Aorta (tissue), 5 donors: Measurements from ENCODE around the gene WWOX. TPM values are rescaled to one million over a fixed set of nuclear protein-coding genes. Genes with fewer than 3 reads are reported as not detected.
A peak's percentile ranks its signal among the peaks of the same experiment; 100 is the strongest.

Experiments used
- ATAC-seq: fragments of 200-7000 bp; cut with Tn5 transposase; one replicate; pipeline ENCODE4 v1.9.1; 2022; ENCODE audit warnings: moderate library complexity; ENCODE audit not compliant: low FRiP score
- DNase-seq, 2 donors: peaks; one replicate each; pipeline ENCODE4 v3.0.0-alpha.2; 2020
- H3K27ac ChIP-seq, 2 donors: one replicate each; pipeline ENCODE4 v1.5.1; 2013; ENCODE audit warnings: low read length in 2 of 2, mild to moderate bottlenecking in 2 of 2, moderate library complexity in 2 of 2, control low read depth in 1 of 2, inconsistent platforms in 1 of 2, low read depth in 1 of 2
- H3K27me3 ChIP-seq, 2 donors: one replicate each; pipeline ENCODE4 v1.6.1; 2013; ENCODE audit warnings: control low read depth in 1 of 2, low read length in 1 of 2, mild to moderate bottlenecking in 1 of 2, moderate library complexity in 1 of 2; ENCODE audit not compliant: insufficient read depth in 2 of 2, control insufficient read depth in 1 of 2
- H3K36me3 ChIP-seq, 2 donors: one replicate each; pipeline ENCODE4 v1.6.1; 2013; ENCODE audit warnings: control low read depth in 1 of 2, low read length in 1 of 2, mild to moderate bottlenecking in 1 of 2; ENCODE audit not compliant: insufficient read depth in 2 of 2, control insufficient read depth in 1 of 2
- H3K4me1 ChIP-seq, 2 donors: one replicate each; pipeline ENCODE4 v1.6.1; 2013; ENCODE audit warnings: low read length in 2 of 2, control low read depth in 1 of 2, mild to moderate bottlenecking in 1 of 2, moderate library complexity in 1 of 2; ENCODE audit not compliant: insufficient read depth in 2 of 2, control insufficient read depth in 1 of 2
- H3K4me3 ChIP-seq, 2 donors: one replicate each; pipeline ENCODE4 v1.5.1; 2013; ENCODE audit warnings: low read length in 2 of 2, control low read depth in 1 of 2, mild to moderate bottlenecking in 1 of 2
- H3K9me3 ChIP-seq: one replicate; pipeline ENCODE4 v1.6.1; 2013; ENCODE audit warnings: mild to moderate bottlenecking, low read length; ENCODE audit not compliant: control insufficient read depth
- WGBS, 2 donors: extraction: QIAGEN DNeasy Blood & Tissue Kit; methylation state at CpG; one replicate each; pipeline ENCODE4 v1.1.7; 2013; 5-methylcytosine and 5-hydroxymethylcytosine counted together
- intact Hi-C, 2 donors: fragments of 100-400 bp; cut with DNase I; formaldehyde crosslinking; loops; one replicate each; pipeline versions ENCODE4 v1.14.2 to v1.15.0; 2022
- polyA plus RNA-seq, 2 donors: library from polyadenylated mRNA; stranded (reverse); fragments of 200-250 nt; gene quantifications; one replicate each; pipeline ENCODE4 v1.2.3, GENCODE V29; 2013
- total RNA-seq, 2 donors: library from RNA; stranded (reverse); fragmentation: NEBNext Ultra II Directional; extraction: Animal tissue kit (Norgen Biotek cat#: 25700); gene quantifications; one replicate each; pipeline ENCODE4 v1.2.1, GENCODE V29; 2021
- donor health status: healthy with polysubstance abuse.
- donor health status: Bipolar disorder and iron deficiency.
- donor health status: DM: no; HTN: no; CAD: no.
- donor health status: DM: no; HTN: no; CAD: no.
- donor health status: DM: yes; HTN: yes; CAD: no.

The WWOX gene
- total and polyA plus RNA-seq, 4 donors, result 11.2 to 30.9 (median 14.6) TPM

- H3K4me1 ChIP-seq, result no peaks in the 10 kb centered on the region
- 82 to 84% methylated on average over 3 of the region's 3 CpGs for WGBS, 2 donors
- H3K9me3 ChIP-seq, result no peaks in the 10 kb centered on the region
- intact Hi-C loops, result no loop called here
- no peak overlapping the region for H3K4me3 ChIP-seq
- DNase-seq (no peak), ATAC-seq (no peak)
- no peak overlapping the region for H3K27ac ChIP-seq
- H3K27me3 ChIP-seq, result no peaks in the 10 kb centered on the region
- H3K36me3 ChIP-seq, result no peaks in the 10 kb centered on the region
Measured at GRCh38 chr16:78800523-78800922, 701.1 kb downstream of the WWOX start.

- Histone ChIP-seq H3K9me3 (no peaks in the 10 kb centered on the region), H3K27ac (no peak overlapping the region), H3K36me3 (no peaks in the 10 kb centered on the region), H3K4me3 (no peak overlapping the region), H3K27me3 (no peaks in the 10 kb centered on the region), H3K4me1 (no peaks in the 10 kb centered on the region)
- 89 to 91% methylated on average over 13 of the region's 13 CpGs for WGBS, 2 donors
- intact Hi-C loops, result no loop called here
- DNase-seq (no peak), ATAC-seq (no peak)
Measured at GRCh38 chr16:78804058-78804735, 704.7 kb downstream of the WWOX start.

GRCh38 chr16:78805556-78805955, 706.1 kb downstream of the WWOX start:
- no peak for ATAC-seq
- no peaks in the 10 kb centered on the region for H3K36me3 ChIP-seq
- DNase-seq, result no peak
- intact Hi-C loops, result no loop called here
- H3K27me3 ChIP-seq, result no peaks in the 10 kb centered on the region
- no peaks in the 10 kb centered on the region for H3K4me1 ChIP-seq
- WGBS, 2 donors, result 88 to 93% methylated on average over 5 of the region's 5 CpGs
- H3K27ac ChIP-seq, result no peak overlapping the region
- no peaks in the 10 kb centered on the region for H3K9me3 ChIP-seq
- H3K4me3 ChIP-seq, result no peak overlapping the region

- no peak overlapping the region for H3K4me3 ChIP-seq
- intact Hi-C loops, result no loop called here
- ATAC-seq (no peak), DNase-seq (no peak)
- no peaks in the 10 kb centered on the region for H3K9me3 ChIP-seq
- H3K27me3 ChIP-seq, result no peaks in the 10 kb centered on the region
- no peaks in the 10 kb centered on the region for H3K36me3 ChIP-seq
- no peak overlapping the region for H3K27ac ChIP-seq
- peaks cover 0 to 5% of the 10 kb centered on the region in 2 donors for H3K4me1 ChIP-seq
- WGBS, 2 donors, result 77 to 85% methylated on average over 2 of the region's 2 CpGs
Measured at GRCh38 chr16:78811247-78811646, 711.8 kb downstream of the WWOX start.

GRCh38 chr16:78812582-78812981, 713.1 kb downstream of the WWOX start:
- H3K4me1 ChIP-seq, result peaks cover 5 to 6% of the 10 kb centered on the region in 2 donors
- no peaks in the 10 kb centered on the region for H3K27me3 ChIP-seq
- ATAC-seq (no peak), DNase-seq (no peak)
- H3K36me3 ChIP-seq, result no peaks in the 10 kb centered on the region
- no peak overlapping the region for H3K27ac ChIP-seq
- intact Hi-C loops, result no loop called here
- no peaks in the 10 kb centered on the region for H3K9me3 ChIP-seq
- WGBS, 2 donors, result 98 to 100% methylated on average over 6 of the region's 6 CpGs
- H3K4me3 ChIP-seq, result no peak overlapping the region

GRCh38 chr16:78813661-78814311, 714.3 kb downstream of the WWOX start:
- Histone ChIP-seq H3K4me1 (peaks cover 5 to 10% of the 10 kb centered on the region in 2 donors), H3K9me3 (no peaks in the 10 kb centered on the region), H3K4me3 (no peak overlapping the region), H3K36me3 (no peaks in the 10 kb centered on the region), H3K27me3 (no peaks in the 10 kb centered on the region), H3K27ac (no peak overlapping the region)
- intact Hi-C loops, result no loop called here
- DNase-seq (peak in 1 of 2 donors; percentile 51), ATAC-seq (no peak)
- 83 to 94% methylated on average over 10 of the region's 10 CpGs for WGBS, 2 donors

- no peak for DNase-seq
Measured at GRCh38 chr16:78815713-78816112, 716.3 kb downstream of the WWOX start.

GRCh38 chr16:78816499-78817195, 717.2 kb downstream of the WWOX start:
- 19 to 26% methylated on average over 2 of the region's 2 CpGs for WGBS, 2 donors
- Histone ChIP-seq H3K9me3 (no peaks in the 10 kb centered on the region), H3K4me3 (no peak overlapping the region), H3K36me3 (no peaks in the 10 kb centered on the region), H3K4me1 (peaks cover 5 to 10% of the 10 kb centered on the region in 2 donors), H3K27me3 (no peaks in the 10 kb centered on the region), H3K27ac (no peak overlapping the region)
- DNase-seq (no peak), ATAC-seq (peak; percentile 53)
- intact Hi-C loops, result no loop called here

More at GRCh38 chr16:78815713-78816112, 716.3 kb downstream of the WWOX start:
- ATAC-seq, result peak; percentile 74
- H3K4me3 ChIP-seq, result no peak overlapping the region
- H3K9me3 ChIP-seq, result no peaks in the 10 kb centered on the region
- no peaks in the 10 kb centered on the region for H3K27me3 ChIP-seq
- intact Hi-C loops, result no loop called here
- no peaks in the 10 kb centered on the region for H3K36me3 ChIP-seq
- 9 to 15% methylated on average over 2 of the region's 2 CpGs for WGBS, 2 donors
- peak overlapping the region; percentile 76 to 92 for H3K27ac ChIP-seq
- H3K4me1 ChIP-seq, result peaks cover 5 to 10% of the 10 kb centered on the region in 2 donors
